Right lobe of liver (tissue), 4 donors: ENCODE data around the gene SLAIN1.

Experiments
- POLR2A ChIP-seq: fragments of 450-650 bp; IDR thresholded peaks from one replicate; pipeline ENCODE4 v1.6.1; 2017; ENCODE audit warnings: antibody characterized with exemption, mild to moderate bottlenecking
- TF ChIP-seq, protein P1 (sequence below), 4 donors: fragments of 200-600 bp in 3 of 4; fragments of 450-650 bp in 1 of 4; IDR thresholded peaks; one replicate each; pipeline versions ENCODE4 v1.5.1 to v1.8.0; 2016 to 2022; ENCODE audit warnings: antibody characterized with exemption in 4 of 4, mild to moderate bottlenecking in 2 of 4
- donor health status: DM: no; HTN: no; CAD: no.
- donor health status: DM: no; HTN: no; CAD: no.
- donor health status: DM: no; HTN: yes; CAD: no.

DNA sequence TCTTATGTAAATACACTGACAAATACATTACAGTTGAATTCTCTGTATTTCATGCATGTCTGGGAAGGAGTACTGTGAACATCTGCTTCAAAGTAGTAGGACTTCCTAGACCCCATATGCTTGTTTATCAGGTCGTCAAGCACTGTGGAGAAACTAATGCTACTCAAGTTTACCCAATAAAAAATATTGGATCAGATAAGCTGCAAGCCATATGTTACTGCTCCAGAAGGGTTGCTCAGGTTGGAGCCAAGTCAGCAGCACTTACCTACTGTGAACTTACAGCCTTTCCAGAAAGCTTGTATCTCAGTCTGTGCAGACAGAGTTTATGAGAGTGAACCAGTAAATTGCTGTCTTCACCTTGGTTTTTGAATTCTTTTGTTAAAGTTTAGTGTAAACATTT lies 36.2 kb downstream of the SLAIN1 start:
- TF ChIP-seq, protein P1, sequence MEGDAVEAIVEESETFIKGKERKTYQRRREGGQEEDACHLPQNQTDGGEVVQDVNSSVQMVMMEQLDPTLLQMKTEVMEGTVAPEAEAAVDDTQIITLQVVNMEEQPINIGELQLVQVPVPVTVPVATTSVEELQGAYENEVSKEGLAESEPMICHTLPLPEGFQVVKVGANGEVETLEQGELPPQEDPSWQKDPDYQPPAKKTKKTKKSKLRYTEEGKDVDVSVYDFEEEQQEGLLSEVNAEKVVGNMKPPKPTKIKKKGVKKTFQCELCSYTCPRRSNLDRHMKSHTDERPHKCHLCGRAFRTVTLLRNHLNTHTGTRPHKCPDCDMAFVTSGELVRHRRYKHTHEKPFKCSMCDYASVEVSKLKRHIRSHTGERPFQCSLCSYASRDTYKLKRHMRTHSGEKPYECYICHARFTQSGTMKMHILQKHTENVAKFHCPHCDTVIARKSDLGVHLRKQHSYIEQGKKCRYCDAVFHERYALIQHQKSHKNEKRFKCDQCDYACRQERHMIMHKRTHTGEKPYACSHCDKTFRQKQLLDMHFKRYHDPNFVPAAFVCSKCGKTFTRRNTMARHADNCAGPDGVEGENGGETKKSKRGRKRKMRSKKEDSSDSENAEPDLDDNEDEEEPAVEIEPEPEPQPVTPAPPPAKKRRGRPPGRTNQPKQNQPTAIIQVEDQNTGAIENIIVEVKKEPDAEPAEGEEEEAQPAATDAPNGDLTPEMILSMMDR (IDR thresholded peaks at IDR 0.05) = no peak
- TF ChIP-seq POLR2A = no peak
